SK-N-MC (cell line): Measurements from ENCODE around the gene SERPINE1.

Source experiments
- DNase-seq: peaks from one replicate; pipeline ENCODE4 v3.0.0-alpha.2; 2011; ENCODE audit warnings: low read depth, low spot score
- H3K27ac ChIP-seq: fragments of 200-600 bp; sonication (generic); 2 replicates; pipeline ENCODE4 v1.5.1; 2016; ENCODE audit warnings: mixed run types
- H3K36me3 ChIP-seq: fragments of 200-600 bp; sonication (generic); 2 replicates; pipeline ENCODE4 v1.6.1; 2017; ENCODE audit warnings: antibody characterized with exemption, low read length, mixed read lengths; ENCODE audit not compliant: insufficient read depth
- H3K4me3 ChIP-seq: fragments of 200-600 bp; sonication (generic); 2 replicates; pipeline ENCODE4 v1.5.1; 2016
- H3K9ac ChIP-seq: fragments of 200-600 bp; sonication (generic); 2 replicates; pipeline ENCODE4 v1.8.0; 2017; ENCODE audit warnings: mixed run types, mixed read lengths; ENCODE audit not compliant: insufficient read length
- H3K9me3 ChIP-seq: fragments of 200-600 bp; sonication (generic); 2 replicates; pipeline ENCODE4 v1.6.1; 2017; ENCODE audit warnings: low read depth, mild to moderate bottlenecking, antibody characterized with exemption, low read length, moderate library complexity, mixed read lengths
- EZH2 ChIP-seq: fragments of 200-600 bp; sonication (generic); IDR thresholded peaks from one replicate; pipeline ENCODE4 v1.6.1; 2017; ENCODE audit warnings: antibody characterized with exemption
- FOXP2 ChIP-seq: optimal IDR thresholded peaks from 2 replicates; pipeline ENCODE3; 2011; ENCODE audit warnings: mild to moderate bottlenecking, moderate library complexity; ENCODE audit not compliant: insufficient read depth; ENCODE audit errors: extremely low read length, control extremely low read depth
- POLR2AphosphoS5 ChIP-seq: IDR thresholded peaks from 2 replicates; pipeline ENCODE4 v1.6.1; 2012; ENCODE audit warnings: mild to moderate bottlenecking, low read depth, low read length, borderline replicate concordance

SERPINE1 gene

GRCh38 chr7:101185258-101185839, 58.4 kb downstream of the SERPINE1 start:
- no peak overlapping the region for H3K9ac ChIP-seq
- no peak for DNase-seq

GRCh38 chr7:101186194-101186593, 59.3 kb downstream of the SERPINE1 start:
- no peak overlapping the region for H3K27ac ChIP-seq
- no peak overlapping the region for H3K4me3 ChIP-seq
- H3K9me3 ChIP-seq, result no peaks in the 10 kb centered on the region
- TF ChIP-seq POLR2AphosphoS5 (no peak), FOXP2 (no peak), EZH2 (no peak)
- DNase-seq, result no peak
- no peak overlapping the region for H3K9ac ChIP-seq
- H3K36me3 ChIP-seq, result no peaks in the 10 kb centered on the region

More at GRCh38 chr7:101185258-101185839, 58.4 kb downstream of the SERPINE1 start:
- TF ChIP-seq POLR2AphosphoS5, result no peak
- TF ChIP-seq FOXP2, result no peak
- TF ChIP-seq EZH2, result no peak
- no peak overlapping the region for H3K4me3 ChIP-seq
- H3K27ac ChIP-seq, result no peak overlapping the region
- no peaks in the 10 kb centered on the region for H3K36me3 ChIP-seq
- H3K9me3 ChIP-seq, result no peaks in the 10 kb centered on the region

GRCh38 chr7:101186844-101187428, 60.0 kb downstream of the SERPINE1 start:
- TF ChIP-seq FOXP2 (no peak), EZH2 (no peak), POLR2AphosphoS5 (no peak)
- no peak for DNase-seq
- no peak overlapping the region for H3K27ac ChIP-seq

More at GRCh38 chr7:101186844-101187428, 60.0 kb downstream of the SERPINE1 start:
- H3K36me3 ChIP-seq, result no peaks in the 10 kb centered on the region
- H3K9me3 ChIP-seq, result no peaks in the 10 kb centered on the region
- H3K4me3 ChIP-seq, result no peak overlapping the region
- H3K9ac ChIP-seq, result no peak overlapping the region
